NCI-H82 treated with DMSO at 0.1 percent for 48 hours (cell line): ENCODE data around the gene FAM193A.
"Not testable (repeated sequence)": the region's sequence is repeated elsewhere in the genome, so short reads cannot be mapped to it uniquely, and the experiment has no call there.

Experiments
- DNase-seq: peaks from one replicate; lab custom pipeline; 2025; ENCODE audit not compliant: unreplicated experiment; lab: John Stamatoyannopoulos, UW

Gene FAM193A

GRCh38 chr4:2607822-2608221 is 71.4 kb downstream of the FAM193A start:
- DNase-seq = no peak

GRCh38 chr4:2608291-2608690 is 71.8 kb downstream of the FAM193A start:
- no peak for DNase-seq

- no peak for DNase-seq
These were observed 79.4 kb downstream of the FAM193A start for GRCh38 chr4:2615821-2616220.

GRCh38 chr4:2617955-2618354 is 81.5 kb downstream of the FAM193A start:
- no peak for DNase-seq

GRCh38 chr4:2618729-2619128 is 82.3 kb downstream of the FAM193A start:
- not testable (repeated sequence) for DNase-seq

- no peak for DNase-seq
These were observed 83.0 kb downstream of the FAM193A start for GRCh38 chr4:2619459-2619858.

- no peak for DNase-seq
These were observed 85.0 kb downstream of the FAM193A start for GRCh38 chr4:2621419-2621818.

- DNase-seq = no peak
These were observed 87.0 kb downstream of the FAM193A start for GRCh38 chr4:2623442-2623841.

GRCh38 chr4:2624782-2625530 is 88.5 kb downstream of the FAM193A start:
- no peak for DNase-seq

GRCh38 chr4:2626231-2626630 is 89.8 kb downstream of the FAM193A start:
- DNase-seq = no peak

- no peak for DNase-seq
These were observed 94.3 kb downstream of the FAM193A start for GRCh38 chr4:2630556-2631273.

GRCh38 chr4:2634014-2634413 is 97.6 kb downstream of the FAM193A start:
- no peak for DNase-seq

GRCh38 chr4:2636331-2636730 is 99.9 kb downstream of the FAM193A start:
- no peak for DNase-seq

- not testable (repeated sequence) for DNase-seq
These were observed 100.5 kb downstream of the FAM193A start for GRCh38 chr4:2636994-2637393.

- no peak for DNase-seq
These were observed 101.6 kb downstream of the FAM193A start for GRCh38 chr4:2637956-2638552.

GRCh38 chr4:2638730-2639129 is 102.3 kb downstream of the FAM193A start:
- DNase-seq = no peak

- DNase-seq = no peak
These were observed 106.5 kb downstream of the FAM193A start for GRCh38 chr4:2642968-2643367.

GRCh38 chr4:2643555-2643954 is 107.1 kb downstream of the FAM193A start:
- no peak for DNase-seq

GRCh38 chr4:2646396-2647149 is 110.1 kb downstream of the FAM193A start:
- no peak for DNase-seq

GRCh38 chr4:2647403-2648158 is 111.1 kb downstream of the FAM193A start:
- DNase-seq = no peak
